ENCODE results near the gene KLF3.

KLF3 gene

GRCh38 chr4:38644201-38644600 lies 19.8 kb upstream of the KLF3 start:
- no peak overlapping the region for H3K9ac ChIP-seq (ENCODE audit: low read length)
- H3K4me3 ChIP-seq (ENCODE audit: low read length) = no peak overlapping the region
- no peaks in the 10 kb centered on the region for H3K36me3 ChIP-seq (replicated peaks; ENCODE audit: insufficient read depth, low read length)
- H3K4me1 ChIP-seq (ENCODE audit: low read length) = no peaks in the 10 kb centered on the region
- H3K27me3 ChIP-seq (replicated peaks; ENCODE audit: insufficient read depth, low read length) = no peaks in the 10 kb centered on the region
- no peak for DNase-seq
- H3F3A ChIP-seq (ENCODE audit: insufficient read depth, low read length) = no peaks in the 10 kb centered on the region
- no peak for TF ChIP-seq EZH2 (optimal IDR thresholded peaks at IDR 0.05; ENCODE audit: low read depth, low read length)
- no peak for TF ChIP-seq EZH2phosphoT487 (IDR thresholded peaks at IDR 0.05; ENCODE audit: low read length)
- TF ChIP-seq, protein P1, sequence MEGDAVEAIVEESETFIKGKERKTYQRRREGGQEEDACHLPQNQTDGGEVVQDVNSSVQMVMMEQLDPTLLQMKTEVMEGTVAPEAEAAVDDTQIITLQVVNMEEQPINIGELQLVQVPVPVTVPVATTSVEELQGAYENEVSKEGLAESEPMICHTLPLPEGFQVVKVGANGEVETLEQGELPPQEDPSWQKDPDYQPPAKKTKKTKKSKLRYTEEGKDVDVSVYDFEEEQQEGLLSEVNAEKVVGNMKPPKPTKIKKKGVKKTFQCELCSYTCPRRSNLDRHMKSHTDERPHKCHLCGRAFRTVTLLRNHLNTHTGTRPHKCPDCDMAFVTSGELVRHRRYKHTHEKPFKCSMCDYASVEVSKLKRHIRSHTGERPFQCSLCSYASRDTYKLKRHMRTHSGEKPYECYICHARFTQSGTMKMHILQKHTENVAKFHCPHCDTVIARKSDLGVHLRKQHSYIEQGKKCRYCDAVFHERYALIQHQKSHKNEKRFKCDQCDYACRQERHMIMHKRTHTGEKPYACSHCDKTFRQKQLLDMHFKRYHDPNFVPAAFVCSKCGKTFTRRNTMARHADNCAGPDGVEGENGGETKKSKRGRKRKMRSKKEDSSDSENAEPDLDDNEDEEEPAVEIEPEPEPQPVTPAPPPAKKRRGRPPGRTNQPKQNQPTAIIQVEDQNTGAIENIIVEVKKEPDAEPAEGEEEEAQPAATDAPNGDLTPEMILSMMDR (IDR thresholded peaks at IDR 0.05; ENCODE audit: low read length) = no peak
- H3K79me2 ChIP-seq (ENCODE audit: low read length) = no peaks in the 10 kb centered on the region
- no peaks in the 10 kb centered on the region for H4K20me1 ChIP-seq (ENCODE audit: insufficient read depth, low read length)
- H3K27ac ChIP-seq (ENCODE audit: low read length) = no peak overlapping the region
- no peaks in the 10 kb centered on the region for H3K9me3 ChIP-seq (replicated peaks; ENCODE audit: insufficient read depth, low read length)
- no peak overlapping the region for H3K4me2 ChIP-seq (ENCODE audit: low read depth, low read length)
- H2AFZ ChIP-seq (ENCODE audit: low read length) = no peak overlapping the region
- no peaks in the 10 kb centered on the region for H3K9me2 ChIP-seq (replicated peaks; ENCODE audit: insufficient read depth, low read length)

DNA sequence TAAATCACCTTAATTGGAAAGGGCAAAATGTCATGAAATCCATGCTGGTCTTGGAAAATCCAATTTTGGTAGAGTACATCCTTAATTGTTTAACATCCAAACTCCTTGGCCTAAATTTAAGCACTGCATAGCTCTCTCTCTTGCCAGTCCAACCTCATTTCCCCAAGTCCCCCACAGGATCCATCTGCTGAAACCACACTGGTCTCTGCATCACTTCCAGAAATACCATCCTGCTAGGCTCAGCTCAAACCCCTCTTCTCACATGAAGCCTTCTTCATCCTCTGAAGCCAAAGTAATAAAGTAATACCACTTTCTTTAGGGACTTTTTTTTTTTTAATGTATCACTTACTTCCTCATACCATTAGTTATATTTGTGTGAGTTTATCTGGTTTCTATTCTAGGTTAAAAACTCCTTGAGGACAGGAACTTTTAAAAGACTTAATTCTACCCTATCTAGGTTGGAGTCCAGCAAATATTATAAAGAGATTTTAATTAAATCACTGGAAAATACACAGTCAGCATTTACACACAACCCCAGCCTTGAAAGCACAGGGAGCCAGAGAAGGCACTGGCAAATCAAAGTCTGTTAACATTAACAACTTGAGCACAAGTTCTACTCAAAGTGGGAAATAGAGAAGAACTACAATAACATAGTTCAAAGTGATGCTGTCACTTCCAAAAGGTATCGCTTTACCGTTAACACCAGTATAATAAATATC lies 16.7 kb upstream of the KLF3 start:
- TF ChIP-seq, protein P1 (IDR thresholded peaks at IDR 0.05; ENCODE audit: low read length) = no peak
- TF ChIP-seq EZH2 (optimal IDR thresholded peaks at IDR 0.05; ENCODE audit: low read depth, low read length) = no peak
- TF ChIP-seq EZH2phosphoT487 (IDR thresholded peaks at IDR 0.05; ENCODE audit: low read length) = no peak
- Histone ChIP-seq H2AFZ (ENCODE audit: low read length) (no peak overlapping the region), H3K27ac (ENCODE audit: low read length) (no peak overlapping the region), H3K79me2 (ENCODE audit: low read length) (no peaks in the 10 kb centered on the region), H3K9me3 (replicated peaks; ENCODE audit: insufficient read depth, low read length) (no peaks in the 10 kb centered on the region), H3K27me3 (replicated peaks; ENCODE audit: insufficient read depth, low read length) (no peaks in the 10 kb centered on the region), H3K9me2 (replicated peaks; ENCODE audit: insufficient read depth, low read length) (no peaks in the 10 kb centered on the region), H3K36me3 (replicated peaks; ENCODE audit: insufficient read depth, low read length) (no peaks in the 10 kb centered on the region), H3K9ac (ENCODE audit: low read length) (no peak overlapping the region), H3K4me2 (ENCODE audit: low read depth, low read length) (no peak overlapping the region), H3K4me3 (ENCODE audit: low read length) (no peak overlapping the region), H3K4me1 (ENCODE audit: low read length) (no peaks in the 10 kb centered on the region), H3F3A (ENCODE audit: insufficient read depth, low read length) (no peaks in the 10 kb centered on the region), H4K20me1 (ENCODE audit: insufficient read depth, low read length) (no peaks in the 10 kb centered on the region)
- DNase-seq = no peak

GRCh38 chr4:38650133-38650532 lies 13.9 kb upstream of the KLF3 start:
- no peaks in the 10 kb centered on the region for H3F3A ChIP-seq (ENCODE audit: insufficient read depth, low read length)
- no peak overlapping the region for H3K4me2 ChIP-seq (ENCODE audit: low read depth, low read length)
- H3K27ac ChIP-seq (ENCODE audit: low read length) = no peak overlapping the region
- no peaks in the 10 kb centered on the region for H3K36me3 ChIP-seq (replicated peaks; ENCODE audit: insufficient read depth, low read length)
- H3K9me2 ChIP-seq (replicated peaks; ENCODE audit: insufficient read depth, low read length) = no peaks in the 10 kb centered on the region
- no peaks in the 10 kb centered on the region for H4K20me1 ChIP-seq (ENCODE audit: insufficient read depth, low read length)
- H3K9me3 ChIP-seq (replicated peaks; ENCODE audit: insufficient read depth, low read length) = no peaks in the 10 kb centered on the region
- no peak overlapping the region for H2AFZ ChIP-seq (ENCODE audit: low read length)
- no peak for DNase-seq
- no peaks in the 10 kb centered on the region for H3K27me3 ChIP-seq (replicated peaks; ENCODE audit: insufficient read depth, low read length)
- no peaks in the 10 kb centered on the region for H3K79me2 ChIP-seq (ENCODE audit: low read length)
- H3K4me1 ChIP-seq (ENCODE audit: low read length) = no peaks in the 10 kb centered on the region
- H3K9ac ChIP-seq (ENCODE audit: low read length) = no peak overlapping the region
- H3K4me3 ChIP-seq (ENCODE audit: low read length) = no peak overlapping the region
- TF ChIP-seq EZH2 (optimal IDR thresholded peaks at IDR 0.05; ENCODE audit: low read depth, low read length) = no peak
- TF ChIP-seq, protein P1 (IDR thresholded peaks at IDR 0.05; ENCODE audit: low read length) = no peak
- TF ChIP-seq EZH2phosphoT487 (IDR thresholded peaks at IDR 0.05; ENCODE audit: low read length) = no peak
